Colonic mucosa (tissue), 4 donors: ENCODE measurements around the gene POLD3. TPM values are rescaled to one million over a fixed set of nuclear protein-coding genes. Genes with fewer than 3 reads are reported as not detected.

Experiments
- DNase-seq: peaks from one replicate; pipeline ENCODE4 v3.0.0-alpha.2; 2020
- H3K27ac ChIP-seq: fragments of 200-600 bp; one replicate; pipeline ENCODE4 v1.8.0; 2021
- H3K27me3 ChIP-seq: fragments of 200-600 bp; one replicate; pipeline ENCODE4 v1.8.0; 2021
- H3K36me3 ChIP-seq: fragments of 200-600 bp; one replicate; pipeline ENCODE4 v1.8.0; 2021
- H3K4me1 ChIP-seq: fragments of 200-600 bp; one replicate; pipeline ENCODE4 v1.8.0; 2021; ENCODE audit warnings: mild to moderate bottlenecking
- H3K4me3 ChIP-seq: fragments of 200-600 bp; one replicate; pipeline ENCODE4 v1.8.0; 2021
- H3K9ac ChIP-seq, 2 donors: one replicate each; pipeline ENCODE4 v1.7.0; 2013; ENCODE audit warnings: control low read depth in 2 of 2, low read depth in 2 of 2, low read length in 2 of 2
- H3K9me3 ChIP-seq: fragments of 200-600 bp; one replicate; pipeline ENCODE4 v1.8.0; 2021
- intact Hi-C: fragments of 100-400 bp; cut with DNase I; formaldehyde crosslinking; loops from one replicate; pipeline ENCODE4 v1.14.1; 2022
- total RNA-seq, 2 donors: library from RNA; stranded (reverse); fragmentation: NEBNext Ultra II Directional in 1 of 2; extraction: Animal tissue kit (Norgen Biotek cat#: 25700) in 1 of 2; gene quantifications; one replicate each; pipeline ENCODE4 v1.2.1, GENCODE V29; 2021
- TF ChIP-seq, protein P1 (sequence below): fragments of 200-600 bp; IDR thresholded peaks from one replicate; pipeline ENCODE4 v1.8.0; 2022; ENCODE audit warnings: antibody characterized with exemption, mild to moderate bottlenecking
- donor health status: healthy.
- donor health status: DM: no; HTN: no; CAD: no.
- donor health status: DM: no; HTN: no; CAD: no.

POLD3 gene
- total RNA-seq, 2 donors from 2014 or later = 20.0 to 33.9 TPM

DNA sequence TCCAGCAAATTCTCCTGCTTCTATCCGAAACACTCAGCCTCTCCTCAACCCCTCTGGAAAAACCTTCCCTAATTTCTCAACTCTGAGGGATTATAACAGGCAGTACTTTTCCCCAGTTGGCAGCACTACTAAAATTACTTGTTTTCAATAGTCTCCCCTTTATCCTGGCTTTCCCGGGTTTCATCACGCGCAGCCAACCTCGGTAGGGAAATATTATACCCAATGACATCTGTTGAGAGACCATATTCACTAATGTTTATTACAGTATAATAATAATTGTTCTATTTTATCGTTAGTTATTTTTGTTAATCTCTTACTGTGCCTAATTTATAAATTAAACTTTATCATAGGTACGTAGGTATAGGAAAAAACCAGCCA, 330 bp upstream of the POLD3 start:
- peaks cover 8% of the 10 kb centered on the region for H3K4me1 ChIP-seq
- no peaks in the 10 kb centered on the region for H3K9me3 ChIP-seq
- H3K36me3 ChIP-seq = no peaks in the 10 kb centered on the region
- no peak for DNase-seq
- H3K9ac ChIP-seq = peak overlapping the region in 1 of 2 donors; percentile 46
- no peaks in the 10 kb centered on the region for H3K27me3 ChIP-seq
- TF ChIP-seq, protein P1, sequence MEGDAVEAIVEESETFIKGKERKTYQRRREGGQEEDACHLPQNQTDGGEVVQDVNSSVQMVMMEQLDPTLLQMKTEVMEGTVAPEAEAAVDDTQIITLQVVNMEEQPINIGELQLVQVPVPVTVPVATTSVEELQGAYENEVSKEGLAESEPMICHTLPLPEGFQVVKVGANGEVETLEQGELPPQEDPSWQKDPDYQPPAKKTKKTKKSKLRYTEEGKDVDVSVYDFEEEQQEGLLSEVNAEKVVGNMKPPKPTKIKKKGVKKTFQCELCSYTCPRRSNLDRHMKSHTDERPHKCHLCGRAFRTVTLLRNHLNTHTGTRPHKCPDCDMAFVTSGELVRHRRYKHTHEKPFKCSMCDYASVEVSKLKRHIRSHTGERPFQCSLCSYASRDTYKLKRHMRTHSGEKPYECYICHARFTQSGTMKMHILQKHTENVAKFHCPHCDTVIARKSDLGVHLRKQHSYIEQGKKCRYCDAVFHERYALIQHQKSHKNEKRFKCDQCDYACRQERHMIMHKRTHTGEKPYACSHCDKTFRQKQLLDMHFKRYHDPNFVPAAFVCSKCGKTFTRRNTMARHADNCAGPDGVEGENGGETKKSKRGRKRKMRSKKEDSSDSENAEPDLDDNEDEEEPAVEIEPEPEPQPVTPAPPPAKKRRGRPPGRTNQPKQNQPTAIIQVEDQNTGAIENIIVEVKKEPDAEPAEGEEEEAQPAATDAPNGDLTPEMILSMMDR = no peak
- intact Hi-C loops = no loop called here
- H3K27ac ChIP-seq = peak overlapping the region; percentile 69
- peak overlapping the region; percentile 84 for H3K4me3 ChIP-seq

DNA sequence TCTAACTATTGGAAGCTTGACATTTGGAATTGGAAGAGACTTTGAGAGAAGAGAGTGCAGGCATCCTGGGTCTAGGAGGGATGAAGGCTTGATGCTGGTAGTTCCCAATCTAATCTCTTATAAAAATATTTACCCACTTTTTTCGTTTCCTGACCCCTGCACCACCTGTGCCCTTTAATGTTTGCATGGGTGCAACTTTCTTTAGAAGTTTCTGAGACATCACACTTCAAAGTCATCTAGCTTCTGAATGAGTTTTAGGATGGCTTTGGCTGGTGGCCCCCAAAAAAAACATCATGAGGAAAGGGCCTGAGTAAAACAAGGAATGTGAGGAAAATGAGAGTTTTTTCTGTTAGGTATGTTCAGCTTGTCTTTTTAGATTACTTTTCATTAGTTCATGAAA, 1.1 kb downstream of the POLD3 start:
- H3K36me3 ChIP-seq = no peaks in the 10 kb centered on the region
- H3K9me3 ChIP-seq = no peaks in the 10 kb centered on the region
- intact Hi-C loops = no loop called here
- H3K27ac ChIP-seq = no peak overlapping the region
- peak overlapping the region in 1 of 2 donors; percentile 95 for H3K9ac ChIP-seq
- H3K27me3 ChIP-seq = no peaks in the 10 kb centered on the region
- H3K4me1 ChIP-seq = peaks cover 8% of the 10 kb centered on the region
- TF ChIP-seq, protein P1 = no peak
- H3K4me3 ChIP-seq = peak overlapping the region; percentile 84
- DNase-seq = no peak

DNA sequence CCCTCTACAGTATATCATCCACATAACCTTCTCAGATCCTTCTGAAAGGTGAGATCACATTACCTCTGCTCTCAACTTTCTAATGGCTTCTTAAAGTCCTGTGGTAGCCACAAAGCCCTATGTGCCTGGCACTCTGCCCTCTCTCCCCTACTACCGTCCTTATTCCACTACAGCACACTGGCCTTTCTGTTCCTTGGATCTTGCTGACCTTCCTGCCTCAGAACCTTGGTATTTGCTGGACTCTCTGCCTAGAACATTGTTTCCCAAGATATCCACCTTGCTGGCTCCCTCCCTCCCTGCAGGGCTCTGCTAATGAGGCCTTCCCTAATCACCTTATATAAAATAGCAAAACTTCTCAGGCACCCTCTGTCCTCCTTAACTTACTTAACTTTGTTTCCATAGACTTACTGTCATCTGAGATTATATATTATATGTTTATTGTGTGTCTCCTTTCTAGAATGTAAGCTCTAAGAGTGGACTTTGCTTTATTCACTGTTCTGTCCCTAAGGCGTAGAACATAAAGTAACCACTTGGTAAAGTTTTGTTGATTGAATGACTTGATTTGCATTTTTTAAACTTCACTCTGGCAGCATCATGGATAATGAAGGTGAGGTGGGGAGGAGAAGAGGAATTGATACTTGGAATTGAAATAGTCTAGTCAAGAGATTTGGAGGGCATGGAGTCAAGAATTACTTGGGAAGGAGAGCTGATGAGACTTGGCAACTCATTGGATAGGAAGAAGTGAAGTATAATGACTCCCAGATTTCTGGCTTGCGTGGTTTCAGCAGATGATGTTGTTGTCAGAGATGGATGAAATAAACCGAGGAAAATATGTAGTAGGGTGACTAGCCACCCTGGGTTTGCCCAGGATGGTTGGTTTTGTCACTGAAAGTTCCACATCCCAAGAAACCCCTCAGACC, 10.5 kb downstream of the POLD3 start:
- no peak overlapping the region for H3K4me3 ChIP-seq
- no peaks in the 10 kb centered on the region for H3K4me1 ChIP-seq
- no peak overlapping the region for H3K27ac ChIP-seq
- no peaks in the 10 kb centered on the region for H3K9me3 ChIP-seq
- TF ChIP-seq, protein P1 = no peak
- no peak overlapping the region for H3K9ac ChIP-seq
- no peaks in the 10 kb centered on the region for H3K36me3 ChIP-seq
- no peaks in the 10 kb centered on the region for H3K27me3 ChIP-seq
- intact Hi-C loops = no loop called here
- DNase-seq = no peak

DNA sequence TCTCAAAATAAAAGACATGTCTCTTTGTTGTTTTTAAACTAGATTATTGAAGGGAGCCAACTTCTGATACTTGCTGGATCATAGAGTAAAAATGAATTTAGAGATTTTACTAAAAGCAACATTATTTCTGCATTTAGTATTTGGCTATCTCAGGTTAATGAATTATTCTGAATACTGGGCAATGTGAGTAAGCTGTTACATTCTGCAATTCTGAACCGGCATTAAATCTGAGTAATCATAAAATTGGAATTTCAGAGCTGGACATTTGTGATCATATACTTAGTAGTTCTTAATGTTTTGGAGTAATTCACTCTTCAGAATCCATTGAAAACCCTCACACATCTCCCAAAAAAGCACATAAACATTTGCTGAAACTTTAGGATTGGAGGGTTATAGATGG, 11.5 kb downstream of the POLD3 start:
- TF ChIP-seq, protein P1 = no peak
- Histone ChIP-seq H3K4me1 (no peaks in the 10 kb centered on the region), H3K4me3 (no peak overlapping the region), H3K27ac (no peak overlapping the region), H3K9ac (no peak overlapping the region), H3K27me3 (no peaks in the 10 kb centered on the region), H3K36me3 (no peaks in the 10 kb centered on the region), H3K9me3 (no peaks in the 10 kb centered on the region)
- DNase-seq = no peak
- intact Hi-C loops = no loop called here

DNA sequence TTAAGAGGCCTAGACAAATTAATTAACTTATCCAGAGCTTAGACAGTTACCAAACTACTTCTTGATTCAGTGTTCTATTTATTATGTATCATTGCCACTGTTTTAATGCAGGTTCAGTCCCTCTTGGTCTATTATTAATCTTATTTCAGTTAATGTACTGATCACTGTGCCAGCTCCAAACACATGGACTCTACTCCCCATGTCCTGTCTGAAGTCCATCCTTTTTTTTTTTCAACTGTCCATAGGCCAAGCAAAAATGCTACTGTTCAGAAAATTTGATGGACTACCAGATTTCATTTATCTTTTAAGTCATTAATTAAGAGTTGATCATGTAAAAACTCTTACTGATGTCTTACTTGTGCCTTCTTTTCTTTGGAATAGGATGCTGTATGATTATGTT, 11.9 kb downstream of the POLD3 start:
- Histone ChIP-seq H3K36me3 (no peaks in the 10 kb centered on the region), H3K4me1 (no peaks in the 10 kb centered on the region), H3K27me3 (no peaks in the 10 kb centered on the region), H3K9ac (no peak overlapping the region), H3K27ac (no peak overlapping the region), H3K4me3 (no peak overlapping the region), H3K9me3 (no peaks in the 10 kb centered on the region)
- TF ChIP-seq, protein P1 = no peak
- DNase-seq = no peak
- intact Hi-C loops = no loop called here
